Neuronal stem cell (in vitro differentiated cells): ENCODE measurements around the gene ANKS1B.

Experiments
- DNase-seq: peaks from one replicate; pipeline ENCODE4 v3.0.0-alpha.2; 2013; ENCODE audit warnings: low spot score
- H2AFZ ChIP-seq: one replicate; pipeline ENCODE4 v1.6.1; 2013; ENCODE audit warnings: mild to moderate bottlenecking, low read length, inconsistent platforms
- H2AK5ac ChIP-seq: 2 replicates; pipeline ENCODE4 v1.6.1; 2013; ENCODE audit warnings: low read depth, mild to moderate bottlenecking, inconsistent platforms, low read length, moderate library complexity, mixed read lengths
- H2BK120ac ChIP-seq: 2 replicates; pipeline ENCODE4 v1.6.1; 2013; ENCODE audit warnings: low read depth, mild to moderate bottlenecking, inconsistent platforms, low read length, moderate library complexity, mixed read lengths
- H2BK12ac ChIP-seq: one replicate; pipeline ENCODE4 v1.6.1; 2013; ENCODE audit warnings: low read length, inconsistent platforms
- H2BK15ac ChIP-seq: 2 replicates; pipeline ENCODE4 v1.6.1; 2013; ENCODE audit warnings: mild to moderate bottlenecking, low read length, inconsistent platforms, mixed read lengths
- H2BK5ac ChIP-seq: one replicate; pipeline ENCODE4 v1.6.1; 2013; ENCODE audit warnings: inconsistent platforms, mild to moderate bottlenecking, low read length, moderate library complexity
- H3K14ac ChIP-seq: one replicate; pipeline ENCODE4 v1.6.1; 2013; ENCODE audit warnings: low read length, inconsistent platforms
- H3K18ac ChIP-seq: 2 replicates; pipeline ENCODE4 v1.6.1; 2013; ENCODE audit warnings: low read length, inconsistent platforms
- H3K23ac ChIP-seq: 2 replicates; pipeline ENCODE4 v1.6.1; 2013; ENCODE audit warnings: low read depth, mild to moderate bottlenecking, mixed read lengths, low read length, inconsistent platforms; ENCODE audit not compliant: poor library complexity
- H3K27ac ChIP-seq: replicated peaks from 3 replicates; pipeline ENCODE4 v1.5.1; 2013; ENCODE audit warnings: low read length, inconsistent platforms
- H3K27me3 ChIP-seq, 3 experiments: 2 replicates each; pipeline ENCODE4 v1.6.1; 2013; ENCODE audit warnings: low read length in 3 of 3, mild to moderate bottlenecking in 2 of 3, inconsistent platforms in 1 of 3, low read depth in 1 of 3, mixed read lengths in 1 of 3, moderate library complexity in 1 of 3; ENCODE audit not compliant: control insufficient read depth in 3 of 3, insufficient read depth in 3 of 3
- H3K36me3 ChIP-seq, 2 donors: replicated peaks in 1 of 2; 2 replicates each; pipeline ENCODE4 v1.6.1; 2013; ENCODE audit warnings: low read length in 2 of 2; ENCODE audit not compliant: control insufficient read depth in 2 of 2, insufficient read depth in 2 of 2
- H3K4ac ChIP-seq: 2 replicates; pipeline ENCODE4 v1.6.1; 2013; ENCODE audit warnings: inconsistent platforms, mild to moderate bottlenecking, low read length, moderate library complexity
- H3K4me1 ChIP-seq, 2 donors: 1 replicate in 1 of 2; 2 replicates in 1 of 2; pipeline ENCODE4 v1.6.1; 2013; ENCODE audit warnings: low read length in 2 of 2, low read depth in 1 of 2; ENCODE audit not compliant: control insufficient read depth in 2 of 2, insufficient read depth in 1 of 2
- H3K4me2 ChIP-seq: one replicate; pipeline ENCODE4 v1.6.1; 2013; ENCODE audit warnings: mild to moderate bottlenecking, low read length, inconsistent platforms; ENCODE audit not compliant: insufficient read depth, poor library complexity, severe bottlenecking
- H3K4me3 ChIP-seq, 2 donors: 2 replicates each; pipeline ENCODE4 v1.5.1; 2013; ENCODE audit warnings: low read length in 2 of 2, mild to moderate bottlenecking in 2 of 2, inconsistent platforms in 1 of 2, moderate library complexity in 1 of 2
- H3K79me1 ChIP-seq: one replicate; pipeline ENCODE4 v1.6.1; 2013; ENCODE audit warnings: low read depth, mild to moderate bottlenecking, inconsistent platforms, low read length, moderate library complexity
- H3K9ac ChIP-seq: one replicate; pipeline ENCODE4 v1.6.1; 2013; ENCODE audit warnings: mild to moderate bottlenecking, low read depth, low read length, inconsistent platforms; ENCODE audit not compliant: poor library complexity
- H3K9me3 ChIP-seq, 2 donors: replicated peaks in 1 of 2; 2 replicates each; pipeline versions ENCODE3 to v1.6.1; 2013; ENCODE audit warnings: low read length in 2 of 2, mild to moderate bottlenecking in 2 of 2, inconsistent platforms in 1 of 2, low read depth in 1 of 2, mixed read lengths in 1 of 2, moderate library complexity in 1 of 2; ENCODE audit not compliant: control insufficient read depth in 2 of 2, insufficient read depth in 1 of 2
- H4K8ac ChIP-seq: one replicate; pipeline ENCODE4 v1.6.1; 2013; ENCODE audit warnings: low read depth, mild to moderate bottlenecking, inconsistent platforms, low read length, moderate library complexity
- H4K91ac ChIP-seq: one replicate; pipeline ENCODE4 v1.6.1; 2013; ENCODE audit warnings: low read length, low read depth, mild to moderate bottlenecking, inconsistent platforms; ENCODE audit not compliant: poor library complexity
- WGBS, 2 donors: extraction: QIAGEN DNeasy Blood & Tissue Kit; methylation state at CpG; one replicate each; pipeline ENCODE4 v1.1.7; 2013; ENCODE audit warnings: missing lambda C conversion rate in 2 of 2, mixed read lengths in 1 of 2; ENCODE audit not compliant: insufficient read length in 2 of 2, insufficient replicate concordance in 1 of 2; ENCODE audit errors: extremely low coverage in 2 of 2; 5-methylcytosine and 5-hydroxymethylcytosine counted together

ANKS1B gene

DNA sequence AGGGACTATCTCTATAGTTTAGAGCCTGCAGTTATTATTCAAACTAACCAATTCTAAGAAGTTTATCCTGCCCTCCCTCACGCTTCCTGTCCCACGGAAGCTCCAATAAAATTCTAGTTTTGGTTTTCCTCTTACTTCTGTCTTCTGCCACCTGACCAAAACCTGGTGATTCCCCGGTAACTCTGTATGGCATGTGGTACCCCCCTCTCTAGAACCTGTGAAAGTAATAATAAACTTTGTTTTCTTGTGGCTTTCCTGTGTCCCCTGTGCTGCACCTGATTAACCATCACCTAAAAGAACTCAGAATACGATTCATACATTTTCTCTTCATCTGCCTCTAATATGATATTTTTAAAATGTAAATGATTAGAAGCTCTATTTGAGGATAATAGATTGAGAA is 959.9 kb downstream of the ANKS1B start:
- H3K79me1 ChIP-seq, result no peaks in the 10 kb centered on the region
- no peak overlapping the region for H2BK12ac ChIP-seq
- no peak overlapping the region for H2BK120ac ChIP-seq
- no CpG with 5 or more reads among the region's 4 CpGs for WGBS, 2 donors
- no peak overlapping the region for H3K9ac ChIP-seq
- H3K4ac ChIP-seq, result no peak overlapping the region
- H2BK15ac ChIP-seq, result no peak overlapping the region
- no peak overlapping the region for H3K23ac ChIP-seq
- no peak overlapping the region for H3K4me2 ChIP-seq
- H3K4me1 ChIP-seq, result peaks cover 0 to 4% of the 10 kb centered on the region in 2 donors
- H4K8ac ChIP-seq, result no peak overlapping the region
- no peak for DNase-seq
- no peaks in the 10 kb centered on the region for H3K36me3 ChIP-seq
- no peak overlapping the region for H4K91ac ChIP-seq
- no peak overlapping the region for H3K27ac ChIP-seq
- H3K14ac ChIP-seq, result no peak overlapping the region
- H3K4me3 ChIP-seq, result no peak overlapping the region
- H3K9me3 ChIP-seq, result no peaks in the 10 kb centered on the region
- no peaks in the 10 kb centered on the region for H3K27me3 ChIP-seq
- H2AK5ac ChIP-seq, result no peak overlapping the region
- no peak overlapping the region for H3K18ac ChIP-seq
- H2BK5ac ChIP-seq, result no peak overlapping the region
- H2AFZ ChIP-seq, result no peak overlapping the region

DNA sequence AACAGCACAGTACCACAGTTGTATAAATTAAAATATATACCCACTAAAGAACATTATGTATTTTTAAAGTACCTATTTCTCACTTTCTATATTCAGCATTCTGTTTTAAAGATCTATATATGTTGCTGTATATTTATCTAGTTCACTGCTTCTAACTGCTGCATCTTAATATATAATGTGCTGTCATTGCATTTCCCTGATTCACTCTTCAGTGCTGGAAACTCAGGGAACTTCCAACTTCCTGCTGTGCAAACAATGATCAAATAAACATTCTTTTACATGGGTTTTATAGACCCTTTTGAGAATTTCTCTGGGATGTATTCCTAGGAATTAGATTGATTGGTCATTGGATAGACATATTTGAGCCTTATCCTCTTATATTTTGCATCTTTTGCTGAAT is 960.5 kb downstream of the ANKS1B start:
- H3K27me3 ChIP-seq, result no peaks in the 10 kb centered on the region
- no peaks in the 10 kb centered on the region for H3K79me1 ChIP-seq
- H2AK5ac ChIP-seq, result no peak overlapping the region
- H3K4me1 ChIP-seq, result peaks cover 0 to 4% of the 10 kb centered on the region in 2 donors
- no peak overlapping the region for H3K4me2 ChIP-seq
- no peak overlapping the region for H3K27ac ChIP-seq
- H2BK120ac ChIP-seq, result no peak overlapping the region
- H3K18ac ChIP-seq, result no peak overlapping the region
- no peak overlapping the region for H3K23ac ChIP-seq
- H4K91ac ChIP-seq, result no peak overlapping the region
- H3K9ac ChIP-seq, result no peak overlapping the region
- no peak overlapping the region for H2BK12ac ChIP-seq
- H3K9me3 ChIP-seq, result no peaks in the 10 kb centered on the region
- no peak for DNase-seq
- H2BK5ac ChIP-seq, result no peak overlapping the region
- no peak overlapping the region for H3K4ac ChIP-seq
- H3K36me3 ChIP-seq, result no peaks in the 10 kb centered on the region
- H2BK15ac ChIP-seq, result no peak overlapping the region
- no peak overlapping the region for H3K4me3 ChIP-seq
- no peak overlapping the region for H2AFZ ChIP-seq
- no peak overlapping the region for H4K8ac ChIP-seq
- H3K14ac ChIP-seq, result no peak overlapping the region

DNA sequence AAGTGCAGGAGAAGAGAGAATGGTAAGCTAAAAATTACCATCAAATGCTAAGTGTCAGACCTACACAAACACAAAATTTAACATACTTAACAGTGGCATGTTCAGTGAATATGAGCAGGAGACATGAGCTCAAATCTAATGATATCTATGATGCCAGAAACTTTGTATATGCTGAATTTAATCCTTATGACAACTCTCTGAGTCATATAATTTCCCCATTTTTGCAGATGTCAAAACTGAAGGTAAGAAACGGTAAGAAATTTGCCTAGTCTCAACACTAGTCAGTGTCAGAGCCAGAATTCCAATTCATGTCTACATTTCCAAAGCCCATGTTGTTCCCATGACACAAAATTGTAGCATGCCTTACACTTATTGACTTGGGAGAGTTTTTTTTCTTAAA is 963.9 kb downstream of the ANKS1B start:
- peaks cover 0 to 2% of the 10 kb centered on the region in 2 donors for H3K9me3 ChIP-seq

DNA sequence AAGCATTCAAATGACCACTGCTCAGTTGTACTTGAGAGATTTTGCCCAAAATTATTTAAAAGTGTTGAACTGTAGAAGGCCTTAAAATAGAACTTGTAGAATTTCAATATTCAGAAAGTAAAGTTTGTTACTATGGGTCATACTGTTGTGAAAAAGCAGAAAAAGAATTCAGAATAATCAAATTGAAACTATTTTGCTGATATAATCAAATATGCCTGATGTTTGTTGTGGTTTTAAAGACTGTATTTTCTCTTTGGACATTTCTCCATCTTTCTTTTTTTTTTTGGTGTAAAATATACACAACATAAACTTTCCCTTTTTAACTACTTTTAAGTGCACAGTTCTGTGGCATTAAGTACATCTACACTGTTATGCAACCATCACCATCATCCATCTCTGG is 964.9 kb downstream of the ANKS1B start:
- no peak overlapping the region for H4K8ac ChIP-seq
- H3K79me1 ChIP-seq, result no peaks in the 10 kb centered on the region
- H2BK15ac ChIP-seq, result no peak overlapping the region
- H3K9ac ChIP-seq, result no peak overlapping the region
- no peak overlapping the region for H3K18ac ChIP-seq
- H2BK12ac ChIP-seq, result no peak overlapping the region
- H3K36me3 ChIP-seq, result no peaks in the 10 kb centered on the region
- H2BK120ac ChIP-seq, result no peak overlapping the region
- no peaks in the 10 kb centered on the region for H3K27me3 ChIP-seq
- H3K27ac ChIP-seq, result no peak overlapping the region
- no peak for DNase-seq
- H3K4ac ChIP-seq, result no peak overlapping the region
- H3K4me3 ChIP-seq, result no peak overlapping the region
- H3K9me3 ChIP-seq, result peaks cover 0 to 2% of the 10 kb centered on the region in 2 donors
- no peaks in the 10 kb centered on the region for H3K4me1 ChIP-seq
- no peak overlapping the region for H3K14ac ChIP-seq
- no peak overlapping the region for H2BK5ac ChIP-seq
- no peak overlapping the region for H4K91ac ChIP-seq
- no peak overlapping the region for H3K4me2 ChIP-seq
- H2AFZ ChIP-seq, result no peak overlapping the region
- H3K23ac ChIP-seq, result no peak overlapping the region
- H2AK5ac ChIP-seq, result no peak overlapping the region

More for the DNA sequence above, 963.9 kb downstream of the ANKS1B start:
- H3K36me3 ChIP-seq, result no peaks in the 10 kb centered on the region
- H2BK120ac ChIP-seq, result no peak overlapping the region
- no peaks in the 10 kb centered on the region for H3K4me1 ChIP-seq
- no peak overlapping the region for H3K4me2 ChIP-seq
- no peaks in the 10 kb centered on the region for H3K27me3 ChIP-seq
- H3K4me3 ChIP-seq, result no peak overlapping the region
- no peak overlapping the region for H3K4ac ChIP-seq
- no peak overlapping the region for H3K27ac ChIP-seq
- H2AFZ ChIP-seq, result no peak overlapping the region
- no peak overlapping the region for H3K14ac ChIP-seq
- H2AK5ac ChIP-seq, result no peak overlapping the region
- no CpG with 5 or more reads among the region's 1 CpG for WGBS, 2 donors
- no peak overlapping the region for H2BK12ac ChIP-seq
- H3K9ac ChIP-seq, result no peak overlapping the region
- no peak overlapping the region for H2BK5ac ChIP-seq
- no peak overlapping the region for H2BK15ac ChIP-seq
- H3K79me1 ChIP-seq, result no peaks in the 10 kb centered on the region
- H3K23ac ChIP-seq, result no peak overlapping the region
- H4K8ac ChIP-seq, result no peak overlapping the region
- no peak for DNase-seq
- no peak overlapping the region for H3K18ac ChIP-seq
- H4K91ac ChIP-seq, result no peak overlapping the region
